HEK293 (cell line): ENCODE results near the gene INSM2.

Source experiments
- HOXD13 ChIP-seq: sonication (generic); formaldehyde crosslinking; IDR thresholded peaks from 2 replicates; pipeline ENCODE4 v1.8.0; 2022; ENCODE audit warnings: missing genetic modification reagents, borderline replicate concordance
- ZNF404 ChIP-seq: fragments of 450-650 bp; formaldehyde crosslinking; IDR thresholded peaks from 2 replicates; pipeline ENCODE4 v1.5.1; 2017; ENCODE audit warnings: missing biosample characterization, missing genetic modification characterization

DNA sequence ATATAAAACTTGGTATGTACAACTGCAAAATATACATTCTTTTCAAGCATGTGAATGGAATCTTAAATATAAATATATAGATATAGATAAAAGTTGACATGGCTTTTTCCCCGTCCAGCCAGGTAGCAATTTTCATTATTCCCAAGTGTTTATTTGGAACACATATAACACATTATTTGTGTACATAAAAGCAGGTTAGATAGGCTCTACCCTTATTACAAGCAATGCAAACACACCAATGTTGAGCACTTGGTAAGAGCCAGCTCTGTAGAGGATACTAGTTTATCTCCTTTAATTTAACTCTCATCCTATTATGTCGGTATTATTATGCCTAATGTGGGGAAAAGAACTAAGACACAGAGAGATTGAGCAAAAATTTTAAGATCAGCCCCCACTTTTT lies 7.0 kb upstream of the INSM2 start:
- no peak for TF ChIP-seq HOXD13
- TF ChIP-seq ZNF404 (tag by site-specific recombination), result no peak
